NCI-H2227 treated with DMSO at 0.1 percent for 48 hours (cell line): Measurements from ENCODE around the gene CXCL17.

Source experiments
- DNase-seq: peaks from one replicate; lab custom pipeline; 2025; lab: John Stamatoyannopoulos, UW

The CXCL17 gene

GRCh38 chr19:42423462-42424344, 19.0 kb downstream of the CXCL17 start:
- peak; percentile 100 for DNase-seq

GRCh38 chr19:42422901-42423461, 19.8 kb downstream of the CXCL17 start:
- peak; percentile 91 for DNase-seq

GRCh38 chr19:42422092-42422900, 20.4 kb downstream of the CXCL17 start:
- no peak for DNase-seq

- DNase-seq = no peak
These were observed 21.1 kb downstream of the CXCL17 start for GRCh38 chr19:42421591-42422031.

- no peak for DNase-seq
These were observed 21.6 kb downstream of the CXCL17 start for GRCh38 chr19:42421101-42421500.

DNA sequence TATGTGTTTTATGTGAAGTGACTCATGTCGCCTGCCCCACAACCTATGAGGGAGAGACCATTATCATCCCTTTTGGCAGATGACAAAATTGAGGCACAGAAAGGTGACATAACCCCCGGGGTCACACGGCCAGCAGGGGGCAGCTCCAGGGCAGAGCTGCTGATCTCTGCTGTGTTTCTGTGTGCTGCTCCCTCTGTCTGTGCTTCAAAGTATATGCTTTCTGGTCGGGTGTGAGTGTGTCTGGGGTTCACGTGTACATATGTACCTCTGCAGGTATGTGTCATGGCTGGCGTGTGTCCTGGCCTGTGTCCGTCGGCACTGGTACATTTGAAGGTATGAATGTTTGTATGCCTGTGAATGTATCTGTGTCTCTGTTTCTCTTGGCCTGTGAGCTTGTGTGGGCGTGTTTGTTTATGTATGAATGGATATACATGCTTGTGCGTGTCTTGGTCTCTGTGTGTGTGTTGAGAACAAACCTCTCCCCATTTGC, 22.6 kb downstream of the CXCL17 start:
- DNase-seq = no peak

GRCh38 chr19:42419309-42419708, 23.4 kb downstream of the CXCL17 start:
- no peak for DNase-seq

DNA sequence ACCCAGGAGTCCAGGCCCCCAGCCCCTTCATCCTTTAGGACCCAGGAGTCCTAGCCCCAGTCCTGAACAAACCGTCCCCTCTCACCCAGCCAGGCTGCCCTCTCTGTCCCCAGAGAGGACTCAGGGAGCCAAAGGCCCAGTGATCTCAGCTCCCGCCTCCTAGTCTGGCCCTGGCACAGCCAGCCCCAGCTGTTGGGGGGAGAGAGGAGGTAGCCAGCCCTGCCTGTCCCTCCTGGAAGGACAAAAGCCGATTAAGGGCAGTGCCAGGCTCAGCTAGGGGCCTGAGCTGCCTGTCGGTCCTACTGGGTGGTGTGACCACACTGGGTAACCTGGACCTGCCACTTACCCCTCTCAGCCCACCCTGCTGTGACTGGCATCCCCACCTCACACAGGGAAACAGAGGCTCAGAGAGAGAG, 30.1 kb downstream of the CXCL17 start:
- DNase-seq = no peak

DNA sequence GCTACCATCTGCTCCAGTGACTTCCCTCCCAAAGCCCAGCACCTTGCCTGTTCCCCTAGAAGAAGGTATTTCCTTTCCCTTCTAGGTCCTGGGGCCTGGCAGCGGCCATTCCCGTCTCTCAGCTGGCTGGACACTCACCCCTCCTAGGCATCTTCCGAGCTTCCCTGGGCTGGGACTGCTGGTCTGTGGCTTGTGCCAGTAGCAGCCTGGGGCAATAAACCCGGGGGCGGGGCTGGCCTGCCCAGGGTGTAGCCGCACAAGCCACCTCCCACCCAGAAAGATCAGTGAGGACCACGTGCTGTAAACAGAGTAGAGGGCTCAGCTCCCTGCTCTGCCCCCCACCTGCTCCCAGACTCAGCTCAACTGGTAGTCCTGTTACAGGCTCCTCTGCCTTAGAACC, 30.5 kb downstream of the CXCL17 start:
- peak; percentile 27 for DNase-seq

- no peak for DNase-seq
These were observed 31.1 kb downstream of the CXCL17 start for GRCh38 chr19:42411581-42412178.

- no peak for DNase-seq
These were observed 32.4 kb downstream of the CXCL17 start for GRCh38 chr19:42410371-42410770.

DNA sequence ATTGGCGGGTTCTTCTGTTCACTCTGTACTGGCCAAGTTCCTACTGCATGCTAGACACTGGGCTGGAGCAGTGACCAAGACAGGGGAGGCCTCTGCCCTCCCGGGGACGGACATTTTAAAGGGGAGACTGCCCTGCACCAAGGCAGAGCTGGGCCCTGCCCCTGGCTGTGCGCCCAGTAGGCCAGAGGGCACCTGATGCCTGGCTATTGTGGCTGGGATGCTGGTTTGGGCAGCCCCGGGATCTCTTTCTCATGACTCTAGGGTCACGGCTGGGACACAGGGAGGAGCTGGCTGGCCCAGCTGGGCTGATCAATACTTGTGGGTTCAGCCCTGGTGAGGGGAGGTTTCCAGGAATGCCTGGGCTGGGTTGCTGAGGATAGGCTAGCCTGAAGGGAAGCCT, 33.3 kb downstream of the CXCL17 start:
- DNase-seq = no peak

- no peak for DNase-seq
These were observed 35.0 kb downstream of the CXCL17 start for GRCh38 chr19:42407816-42408175.

GRCh38 chr19:42407085-42407815, 35.5 kb downstream of the CXCL17 start:
- no peak for DNase-seq

DNA sequence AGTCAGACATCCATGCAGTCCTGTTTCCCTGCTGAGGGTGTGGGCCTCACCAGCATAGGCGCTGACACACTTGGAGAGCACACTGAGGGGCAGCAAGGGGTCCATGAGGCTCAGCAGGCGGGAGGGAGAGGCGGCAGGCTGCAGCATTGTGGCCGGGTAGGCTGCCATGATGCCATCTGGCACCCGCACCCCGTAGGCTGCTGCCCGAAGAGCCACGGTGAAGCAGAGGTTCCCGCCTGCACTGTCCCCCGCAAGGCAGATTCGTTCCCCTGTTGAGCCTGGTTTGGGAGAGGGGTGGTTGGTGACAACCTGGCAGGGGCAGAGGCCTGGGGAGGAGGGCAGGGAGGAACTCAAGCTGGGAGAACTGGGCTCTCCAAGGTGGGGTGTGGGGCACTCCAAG, 36.6 kb downstream of the CXCL17 start:
- DNase-seq = no peak

- DNase-seq = no peak
These were observed 39.2 kb downstream of the CXCL17 start for GRCh38 chr19:42403586-42403985.

GRCh38 chr19:42402376-42403116, 40.2 kb downstream of the CXCL17 start:
- DNase-seq = peak; percentile 59

DNA sequence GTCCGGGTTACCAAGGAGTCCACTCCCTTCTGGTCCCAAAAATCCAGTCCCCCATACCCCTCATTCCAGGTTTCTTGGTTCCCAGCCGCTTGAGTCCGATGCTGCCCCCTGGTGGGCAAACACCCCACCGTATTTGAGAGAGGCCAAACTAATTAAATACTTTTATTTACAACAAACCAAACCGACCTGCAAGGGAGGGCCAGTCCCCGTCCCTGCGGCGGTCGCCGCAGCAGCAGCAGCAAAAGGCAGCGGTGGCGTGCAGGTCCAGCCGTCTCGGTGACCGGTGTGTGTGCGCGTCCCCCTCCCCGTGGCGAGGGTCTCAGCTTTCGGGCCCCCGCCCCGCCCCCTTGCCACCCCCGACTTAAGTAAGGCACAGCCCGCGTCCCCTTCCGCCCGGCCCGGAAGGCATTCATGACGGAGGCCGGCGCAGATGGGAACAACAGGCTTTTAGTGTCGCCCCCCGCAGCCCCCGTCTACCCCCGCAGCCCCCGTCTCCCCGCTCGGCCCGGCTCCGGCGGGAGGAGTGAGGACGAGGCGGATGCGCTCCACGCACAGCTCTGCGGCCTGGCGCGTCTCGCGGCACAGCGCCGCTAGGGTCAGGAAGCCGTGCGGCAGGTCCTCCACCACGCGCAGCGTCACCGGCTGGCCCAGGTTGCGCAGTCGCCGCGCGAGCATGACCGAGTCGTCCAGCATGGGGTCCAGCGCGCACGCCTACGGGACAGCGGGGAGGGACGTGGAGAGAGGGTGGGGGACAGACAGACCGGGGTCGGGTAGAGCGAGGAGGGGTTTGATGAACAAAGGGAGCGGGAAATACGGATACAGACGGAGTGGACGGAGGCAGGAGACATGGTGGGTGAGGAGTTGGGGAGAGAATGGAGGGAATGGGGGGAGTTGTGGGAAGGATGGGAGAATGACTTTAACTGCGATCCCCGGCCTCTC, 41.1 kb downstream of the CXCL17 start:
- DNase-seq = peak; percentile 91

DNA sequence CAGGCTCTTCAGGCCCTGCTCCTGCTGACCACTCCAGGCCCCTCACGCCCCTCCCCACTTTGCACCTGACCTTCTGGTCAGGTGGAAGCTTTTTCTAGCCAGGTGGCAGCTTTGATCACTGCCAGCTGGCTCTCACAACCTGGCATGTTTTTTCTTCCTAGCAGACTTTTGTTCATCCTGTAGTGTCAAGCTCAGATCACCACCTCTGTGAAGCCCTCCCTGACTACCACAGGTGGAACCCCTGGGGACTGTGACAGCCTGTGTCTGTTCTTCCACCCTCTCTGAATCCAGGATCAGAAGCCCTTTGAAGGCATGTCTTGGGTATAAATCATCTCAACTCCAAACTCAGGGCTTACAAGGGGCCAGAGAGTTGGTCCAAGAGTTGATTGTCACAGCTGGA, 42.3 kb downstream of the CXCL17 start:
- DNase-seq = no peak
